ENCODE measurements around the gene S100B. TPM values are rescaled to one million over a fixed set of nuclear protein-coding genes. Genes with fewer than 3 reads are reported as not detected.

Gene S100B
- total and polyA plus RNA-seq, 2 of the 13 experiments (the other 11 are each of a cell fraction or from before 2014, with no cell fraction given): not detected

GRCh38 chr21:46581780-46582307, 23.0 kb downstream of the S100B start (continued):
- no peak for TF ChIP-seq SMAD1 (CRISPR knock-in tag; IDR thresholded peaks at IDR 0.05; ENCODE audit: borderline replicate concordance, low read depth)
- TF ChIP-seq RBM39 (IDR thresholded peaks at IDR 0.05; ENCODE audit: low read depth, low read length, poor library complexity, severe bottlenecking): no peak
- no peak for TF ChIP-seq ZNF33B (CRISPR knock-in tag; IDR thresholded peaks at IDR 0.05)
- TF ChIP-seq ZBTB2 (CRISPR knock-in tag; IDR thresholded peaks at IDR 0.05; ENCODE audit: low read depth): no peak
- TF ChIP-seq MLXIP (CRISPR knock-in tag; IDR thresholded peaks at IDR 0.05; ENCODE audit: borderline replicate concordance): no peak
- no peak for TF ChIP-seq ZNF547 (CRISPR knock-in tag; IDR thresholded peaks at IDR 0.05)
- no peak for TF ChIP-seq CBFB (CRISPR knock-in tag; IDR thresholded peaks at IDR 0.05)
- TF ChIP-seq ATF3 (CRISPR knock-in tag; IDR thresholded peaks at IDR 0.05): no peak
- TF ChIP-seq TFAP4 (IDR thresholded peaks at IDR 0.05; ENCODE audit: borderline replicate concordance, low read depth): no peak
- no peak for TF ChIP-seq ZKSCAN5 (CRISPR knock-in tag; IDR thresholded peaks at IDR 0.05)
- no peak for TF ChIP-seq ZSCAN21 (CRISPR knock-in tag; IDR thresholded peaks at IDR 0.05; ENCODE audit: borderline replicate concordance)
- no peak for TF ChIP-seq ZNF883 (CRISPR knock-in tag; IDR thresholded peaks at IDR 0.05; ENCODE audit: not compliant biosample characterization)
- no peak for TF ChIP-seq SNAPC2 (CRISPR knock-in tag; IDR thresholded peaks at IDR 0.05)
- peak; percentile 27; the same call in 1 of the 2 replicates for TF ChIP-seq RAD21 (CRISPR knock-in tag; IDR thresholded peaks at IDR 0.05)
- no peak for TF ChIP-seq TEF (CRISPR knock-in tag; IDR thresholded peaks at IDR 0.05)
- no peak for TF ChIP-seq FOXM1 (CRISPR knock-in tag; IDR thresholded peaks at IDR 0.05)
- no peak for TF ChIP-seq ZNF598 (CRISPR knock-in tag; IDR thresholded peaks at IDR 0.05; ENCODE audit: borderline replicate concordance)
- TF ChIP-seq TGIF2 (CRISPR knock-in tag; IDR thresholded peaks at IDR 0.05): no peak
- TF ChIP-seq TAF15 (IDR thresholded peaks at IDR 0.05; ENCODE audit: low read depth, low read length, poor library complexity, severe bottlenecking): no peak
- TF ChIP-seq HMG20B (CRISPR knock-in tag; conservative IDR thresholded peaks at IDR 0.05): no peak
- 0 out of 2 replicates have a peak, but pooled peaks have one; percentile 13 for TF ChIP-seq ZNF770 (CRISPR knock-in tag; IDR thresholded peaks at IDR 0.05)
- no peak for TF ChIP-seq ZNF484 (CRISPR knock-in tag; IDR thresholded peaks at IDR 0.05; ENCODE audit: borderline replicate concordance, low read depth)

All from HepG2 (cell line).